LoVo (cell line): ENCODE data around the gene NEUROG1.

Source experiments
- DNase-seq: peaks from one replicate; pipeline ENCODE4 v3.0.0-alpha.2; 2016; ENCODE audit warnings: low spot score

Gene NEUROG1, protein sequence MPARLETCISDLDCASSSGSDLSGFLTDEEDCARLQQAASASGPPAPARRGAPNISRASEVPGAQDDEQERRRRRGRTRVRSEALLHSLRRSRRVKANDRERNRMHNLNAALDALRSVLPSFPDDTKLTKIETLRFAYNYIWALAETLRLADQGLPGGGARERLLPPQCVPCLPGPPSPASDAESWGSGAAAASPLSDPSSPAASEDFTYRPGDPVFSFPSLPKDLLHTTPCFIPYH

GRCh38 chr5:135535820-135536801 lies at the start of gene NEUROG1:
TSS of gene NEUROG1 (minus strand) at chr5:135535964. CDS start at chr5:135535690, 274 bp downstream.
- no peak for DNase-seq

DNA sequence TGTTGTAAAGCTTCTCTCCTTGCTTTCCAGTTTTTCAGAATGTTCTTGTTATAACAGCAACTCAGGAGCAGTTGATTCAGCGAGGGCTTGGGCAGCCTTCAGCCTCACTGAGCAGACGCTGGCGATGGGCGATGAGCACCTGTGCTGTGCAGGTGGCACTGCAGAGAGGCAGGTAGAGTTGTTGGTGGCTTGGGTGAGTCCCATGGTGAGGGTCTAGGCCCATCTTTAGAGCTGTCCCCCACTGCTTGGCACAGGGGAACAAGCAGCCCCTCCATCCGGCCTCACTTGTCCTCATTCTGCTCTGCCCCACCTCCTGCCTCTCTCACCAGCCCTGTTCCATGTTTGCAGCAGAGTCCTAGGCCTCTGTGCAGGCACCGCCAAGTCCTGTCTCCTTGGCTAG lies 49.2 kb upstream of the NEUROG1 start:
- DNase-seq: no peak

DNA sequence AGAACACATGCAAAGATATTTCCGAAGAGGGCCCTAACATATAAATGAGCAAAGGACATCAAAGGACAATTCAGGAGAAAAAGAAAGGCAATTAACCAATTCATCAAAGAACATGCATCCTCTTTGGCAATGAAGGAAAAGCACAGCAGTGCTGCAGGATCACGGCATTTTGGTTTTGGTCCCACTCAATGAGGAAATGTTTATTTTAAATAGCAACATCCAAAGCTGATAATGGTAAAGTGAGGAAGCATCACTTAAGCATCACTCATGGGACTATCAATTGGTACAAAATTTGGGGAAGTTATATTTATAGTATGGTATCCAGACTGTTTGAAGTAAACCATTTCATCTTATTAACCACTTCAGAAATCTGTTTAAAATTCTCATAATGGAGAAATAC lies 48.5 kb upstream of the NEUROG1 start:
- no peak for DNase-seq

DNA sequence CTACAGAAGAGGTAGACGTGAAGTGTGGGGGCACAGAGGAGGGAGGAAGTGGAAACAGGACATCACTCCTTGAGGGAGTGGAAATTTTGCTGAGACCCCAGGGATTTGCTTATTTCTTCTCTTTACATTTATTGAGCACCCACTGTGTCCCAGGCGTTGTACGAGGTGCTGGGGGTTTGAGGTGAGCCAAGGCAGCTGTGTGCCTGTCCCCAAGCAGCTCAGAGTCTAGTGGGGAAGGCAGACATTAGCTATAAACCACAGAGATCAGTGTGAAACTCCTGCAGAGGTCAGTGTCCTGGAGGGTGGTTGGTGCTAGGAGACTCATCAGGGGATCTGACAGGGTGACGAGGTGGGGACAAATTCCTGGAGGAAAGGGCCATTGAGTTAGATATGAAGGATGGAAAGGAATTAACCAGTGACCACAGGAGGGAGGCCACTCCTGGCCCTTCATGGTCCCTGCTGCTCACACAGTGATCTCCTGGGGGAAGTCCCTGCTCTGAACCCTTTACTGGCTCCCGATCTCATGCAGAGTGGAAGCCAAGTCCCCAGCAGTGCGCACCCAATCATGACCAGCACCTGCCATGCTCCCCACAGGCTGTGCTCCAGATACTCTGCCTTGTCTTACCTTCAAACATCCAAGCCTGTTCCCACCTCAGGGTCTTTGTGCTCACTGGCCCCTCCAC lies 46.5 kb upstream of the NEUROG1 start:
- no peak for DNase-seq

GRCh38 chr5:135578685-135579341 lies 43.0 kb upstream of the NEUROG1 start, which contains the start of gene CXCL14:
TSS of gene CXCL14 (minus strand) at chr5:135578991. CDS start at chr5:135578778, 213 bp downstream.
- no peak for DNase-seq

GRCh38 chr5:135578305-135578684 lies 42.5 kb upstream of the NEUROG1 start:
- no peak for DNase-seq

- DNase-seq: no peak
Measured at GRCh38 chr5:135577421-135577820, 41.7 kb upstream of the NEUROG1 start.

DNA sequence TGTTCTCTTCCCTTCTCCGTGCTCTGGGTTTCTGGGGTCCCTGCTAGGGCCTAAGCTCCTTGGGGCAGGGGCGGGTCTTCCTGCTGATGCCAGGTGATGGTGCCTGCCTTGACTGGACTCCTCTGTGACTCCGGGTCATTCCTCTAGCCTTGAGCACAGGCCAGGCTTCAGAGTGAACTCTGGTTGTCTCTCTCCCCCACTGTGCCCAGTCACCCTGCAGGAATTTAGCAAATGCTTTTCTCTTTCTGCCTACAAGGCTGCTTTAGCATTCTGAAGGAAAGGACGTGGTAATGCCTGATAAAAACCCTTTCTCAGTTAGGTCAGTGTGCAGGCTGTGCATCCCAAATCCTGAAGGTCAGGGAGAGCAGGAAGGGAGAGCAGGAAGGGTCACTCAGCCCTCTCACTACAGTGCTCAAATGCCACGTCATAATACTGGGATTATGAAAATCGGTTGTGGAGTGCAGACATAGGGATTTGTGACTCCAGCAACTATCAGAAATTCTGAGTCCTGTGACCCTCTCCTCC lies 40.4 kb upstream of the NEUROG1 start:
- no peak for DNase-seq

DNA sequence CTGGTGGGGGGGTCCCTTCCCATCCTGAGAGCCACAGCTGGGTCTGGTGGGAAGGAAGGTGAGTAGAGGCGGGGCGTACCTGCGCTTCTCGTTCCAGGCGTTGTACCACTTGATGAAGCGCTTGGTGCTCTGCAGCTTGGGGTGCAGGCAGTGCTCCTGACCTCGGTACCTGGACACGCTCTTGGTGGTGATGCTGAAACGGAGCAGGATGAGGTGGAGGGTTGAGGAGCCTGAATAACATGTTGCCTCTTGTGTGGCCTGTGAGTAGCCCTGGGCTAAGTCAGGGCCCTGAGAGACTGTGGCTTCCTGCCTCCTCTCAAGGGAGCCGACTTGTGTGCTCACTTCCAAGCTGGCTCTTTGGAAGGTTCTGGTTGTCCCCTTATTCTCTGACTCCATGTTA lies 38.7 kb upstream of the NEUROG1 start:
- DNase-seq: no peak

DNA sequence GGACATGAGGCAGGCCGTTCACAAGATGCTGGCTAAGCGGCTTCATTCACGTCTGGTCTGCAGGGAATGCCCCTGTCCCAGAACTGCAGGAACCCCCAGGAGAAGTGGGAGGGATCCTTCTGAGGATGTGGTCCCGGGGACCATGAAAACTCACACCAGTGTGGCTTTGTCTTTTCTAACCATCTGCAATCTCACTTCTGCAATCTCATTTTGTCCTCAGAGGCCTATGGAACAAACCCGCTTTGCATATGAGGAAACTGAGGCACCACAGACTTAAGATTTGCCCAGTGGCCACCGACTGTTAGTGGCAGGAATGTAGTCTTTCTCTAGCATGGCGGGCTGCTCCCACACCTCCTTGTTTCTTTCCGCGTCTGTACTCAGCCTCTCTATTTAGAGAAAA lies 36.1 kb upstream of the NEUROG1 start:
- no peak for DNase-seq

- DNase-seq: no peak
Measured at GRCh38 chr5:135571066-135571609, 35.4 kb upstream of the NEUROG1 start.

DNA sequence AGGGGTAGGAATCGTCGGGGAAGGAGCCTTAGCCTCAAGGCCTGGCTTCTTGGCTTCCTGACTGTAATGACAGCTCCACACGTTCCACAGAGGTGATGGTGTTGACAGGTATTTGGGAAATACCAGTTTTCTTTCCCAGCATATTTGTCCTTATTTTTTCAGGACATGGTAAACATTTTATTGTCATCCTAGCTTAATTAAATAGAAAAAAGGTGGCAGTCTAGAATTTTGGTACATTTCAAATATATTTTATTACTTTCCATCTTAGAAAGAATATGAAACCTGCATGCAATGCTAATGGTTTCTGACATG lies 34.6 kb upstream of the NEUROG1 start:
- no peak for DNase-seq

GRCh38 chr5:135569755-135570452 lies 34.1 kb upstream of the NEUROG1 start:
- peak; percentile 39 for DNase-seq

GRCh38 chr5:135568923-135569360 lies 33.2 kb upstream of the NEUROG1 start:
- DNase-seq: no peak

- no peak for DNase-seq
Measured at GRCh38 chr5:135568246-135568645, 32.5 kb upstream of the NEUROG1 start.

DNA sequence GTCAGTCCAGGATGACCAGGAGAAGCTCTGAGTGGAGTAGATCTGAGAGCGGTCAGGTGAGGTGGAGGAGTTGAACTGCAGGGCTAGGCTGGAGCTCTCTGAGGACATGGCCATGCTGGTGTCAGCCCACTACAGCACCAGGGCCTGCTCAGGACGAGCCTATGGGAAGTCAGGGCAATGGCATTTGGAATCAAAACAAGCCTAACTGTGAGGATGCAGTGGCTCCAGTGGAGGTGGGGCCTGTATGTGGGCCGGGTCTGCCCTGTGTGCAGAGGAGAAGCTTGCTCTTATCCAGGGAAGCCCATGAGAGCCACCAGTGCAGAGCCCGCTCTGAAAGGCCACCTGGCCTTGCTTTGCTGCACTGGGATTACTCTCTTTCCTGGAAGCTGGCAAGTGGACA lies 31.9 kb upstream of the NEUROG1 start:
- DNase-seq: no peak

- no peak for DNase-seq
Measured at GRCh38 chr5:135566422-135567400, 30.9 kb upstream of the NEUROG1 start.

- DNase-seq: peak; percentile 78
Measured at GRCh38 chr5:135565725-135566421, 30.1 kb upstream of the NEUROG1 start.

GRCh38 chr5:135565266-135565665 lies 29.5 kb upstream of the NEUROG1 start:
- DNase-seq: no peak
